ENCODE results near the gene TSC22D2.
A peak's percentile ranks its signal among the peaks of the same experiment; 100 is the strongest.

TSC22D2 gene

GRCh38 chr3:150385296-150386242, 22.5 kb upstream of the TSC22D2 start:
- no peak for DNase-seq

GRCh38 chr3:150388498-150389418, 19.3 kb upstream of the TSC22D2 start:
- no peak for DNase-seq

- DNase-seq, result no peak
Measured at GRCh38 chr3:150390087-150390486, 18.0 kb upstream of the TSC22D2 start.

- DNase-seq, result no peak
Measured at GRCh38 chr3:150391161-150391560, 16.9 kb upstream of the TSC22D2 start.

- no peak for DNase-seq
Measured at GRCh38 chr3:150393745-150394144, 14.4 kb upstream of the TSC22D2 start.

- no peak for DNase-seq
Measured at GRCh38 chr3:150394606-150395005, 13.5 kb upstream of the TSC22D2 start.

- no peak for DNase-seq
Measured at GRCh38 chr3:150396491-150396890, 11.6 kb upstream of the TSC22D2 start.

GRCh38 chr3:150396956-150397550, 11.0 kb upstream of the TSC22D2 start:
- no peak for DNase-seq

GRCh38 chr3:150399060-150399459, 9.0 kb upstream of the TSC22D2 start:
- DNase-seq, result no peak

GRCh38 chr3:150401285-150401684, 6.8 kb upstream of the TSC22D2 start:
- DNase-seq, result no peak

- no peak for DNase-seq
Measured at GRCh38 chr3:150402217-150402616, 5.9 kb upstream of the TSC22D2 start.

GRCh38 chr3:150404023-150404422, 4.1 kb upstream of the TSC22D2 start:
- DNase-seq, result no peak

GRCh38 chr3:150407051-150407807, 869 bp upstream of the TSC22D2 start:
- DNase-seq, result no peak

GRCh38 chr3:150407808-150408220, 284 bp upstream of the TSC22D2 start:
- no peak for DNase-seq

GRCh38 chr3:150409125-150409511, 1.0 kb downstream of the TSC22D2 start:
- no peak for DNase-seq

GRCh38 chr3:150409512-150410310, 1.6 kb downstream of the TSC22D2 start:
- DNase-seq, result peak; percentile 60

- DNase-seq, result no peak
Measured at GRCh38 chr3:150410311-150411105, 2.4 kb downstream of the TSC22D2 start.

GRCh38 chr3:150411106-150411460, 3.0 kb downstream of the TSC22D2 start:
- DNase-seq, result no peak

GRCh38 chr3:150411546-150411945, 3.4 kb downstream of the TSC22D2 start:
- DNase-seq, result no peak

GRCh38 chr3:150411976-150412375, 3.9 kb downstream of the TSC22D2 start:
- no peak for DNase-seq

Measured in activated T-cell treated with anti-CD3 and anti-CD28 coated beads for 4 hours (primary cell).